Esophagus muscularis mucosa (tissue), 3 donors: ENCODE measurements around the gene FKBP9.
"Not testable (repeated sequence)": the region's sequence is repeated elsewhere in the genome, so short reads cannot be mapped to it uniquely, and the experiment has no call there.

Experiments
- POLR2A ChIP-seq: fragments of 450-650 bp; IDR thresholded peaks from one replicate; pipeline ENCODE4 v1.6.1; 2017; ENCODE audit warnings: antibody characterized with exemption, moderate library complexity, mild to moderate bottlenecking, low read depth
- POLR2AphosphoS5 ChIP-seq, 2 donors: sonication (generic); formaldehyde crosslinking; IDR thresholded peaks; one replicate each; pipeline ENCODE4 v1.6.1; 2017; ENCODE audit warnings: antibody characterized with exemption in 2 of 2
- TF ChIP-seq, protein P1 (sequence below), 3 experiments: fragments of 200-600 bp in 2 of 3; fragments of 450-650 bp in 1 of 3; sonication (generic) in 2 of 3; IDR thresholded peaks; one replicate each; pipeline ENCODE4 v1.5.1; 2017 to 2019; ENCODE audit warnings: antibody characterized with exemption in 3 of 3, mild to moderate bottlenecking in 2 of 3, moderate library complexity in 1 of 3

DNA sequence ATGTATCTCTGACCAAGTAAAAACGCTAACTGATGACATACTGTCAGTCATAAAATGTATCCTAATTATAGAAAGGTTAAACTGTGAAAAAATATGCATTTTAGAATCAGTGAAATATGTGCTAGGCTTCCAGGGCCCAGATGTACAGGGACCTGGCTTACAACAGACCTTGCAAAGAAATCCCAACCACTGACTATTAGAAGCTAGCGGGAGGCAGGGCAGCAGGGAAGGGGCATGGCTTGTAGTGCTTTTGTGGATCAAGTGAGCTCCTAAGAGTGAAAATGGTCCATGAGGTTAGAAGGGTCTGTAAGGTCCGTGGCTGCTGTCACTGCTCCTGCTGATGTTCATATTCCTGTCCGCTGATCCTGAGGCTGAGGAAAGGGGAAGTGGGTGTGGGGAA is 40.7 kb downstream of the FKBP9 start:
- not testable (repeated sequence) for TF ChIP-seq POLR2A; POLR2AphosphoS5 (IDR thresholded peaks at IDR 0.05)
- TF ChIP-seq, protein P1, sequence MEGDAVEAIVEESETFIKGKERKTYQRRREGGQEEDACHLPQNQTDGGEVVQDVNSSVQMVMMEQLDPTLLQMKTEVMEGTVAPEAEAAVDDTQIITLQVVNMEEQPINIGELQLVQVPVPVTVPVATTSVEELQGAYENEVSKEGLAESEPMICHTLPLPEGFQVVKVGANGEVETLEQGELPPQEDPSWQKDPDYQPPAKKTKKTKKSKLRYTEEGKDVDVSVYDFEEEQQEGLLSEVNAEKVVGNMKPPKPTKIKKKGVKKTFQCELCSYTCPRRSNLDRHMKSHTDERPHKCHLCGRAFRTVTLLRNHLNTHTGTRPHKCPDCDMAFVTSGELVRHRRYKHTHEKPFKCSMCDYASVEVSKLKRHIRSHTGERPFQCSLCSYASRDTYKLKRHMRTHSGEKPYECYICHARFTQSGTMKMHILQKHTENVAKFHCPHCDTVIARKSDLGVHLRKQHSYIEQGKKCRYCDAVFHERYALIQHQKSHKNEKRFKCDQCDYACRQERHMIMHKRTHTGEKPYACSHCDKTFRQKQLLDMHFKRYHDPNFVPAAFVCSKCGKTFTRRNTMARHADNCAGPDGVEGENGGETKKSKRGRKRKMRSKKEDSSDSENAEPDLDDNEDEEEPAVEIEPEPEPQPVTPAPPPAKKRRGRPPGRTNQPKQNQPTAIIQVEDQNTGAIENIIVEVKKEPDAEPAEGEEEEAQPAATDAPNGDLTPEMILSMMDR (IDR thresholded peaks at IDR 0.05): not testable (repeated sequence)
